HCT116 (cell line): Measurements from ENCODE around the gene ABL1. TPM values are rescaled to one million over a fixed set of nuclear protein-coding genes. Genes with fewer than 3 reads are reported as not detected.

Source experiments
- ATAC-seq: fragments of 200-7000 bp; cut with Tn5 transposase; 2 replicates; pipeline ENCODE4 v1.9.1; 2020; ENCODE audit warnings: mild to moderate bottlenecking, moderate library complexity
- BruUV-seq: library from RNA; stranded (reverse); fragments of 400-500 nt; replicated peaks from 2 replicates; lab custom pipeline; 2021; lab: Mats Ljungman, UMichigan
- CTCF ChIA-PET: fragments of 300-600 bp; sonication (Branson Sonifier 250); formaldehyde crosslinking; loops from one replicate; lab custom pipeline; 2021; ENCODE audit warnings: antibody characterized with exemption; lab: Charles Lee
- POLR2A ChIA-PET: fragments of 300-600, 350-600 bp; sonication (Branson Sonifier 250); formaldehyde crosslinking; loops from one replicate; lab custom pipeline; 2021; ENCODE audit warnings: antibody characterized with exemption; lab: Charles Lee
- RAD21 ChIA-PET, 2 experiments: fragments of 300-600 bp; sonication (Branson Sonifier 250); formaldehyde crosslinking; loops; one replicate each; lab custom pipeline; 2023; ENCODE audit warnings: low total read pairs in 2 of 2; ENCODE audit not compliant: uncharacterized antibody in 2 of 2, unreplicated experiment in 2 of 2, low non-redundant PET in 1 of 2; lab: Charles Lee
- DNase-seq: peaks from one replicate; pipeline ENCODE4 v3.0.0-alpha.2; 2010; ENCODE audit warnings: low read depth, low spot score
- H2AFZ ChIP-seq: fragments of 200-600 bp; shearing (Covaris generic), sonication (generic); 2 replicates; pipeline ENCODE4 v1.6.1; 2017; ENCODE audit warnings: low read depth, mixed run types, mixed read lengths, antibody characterized with exemption, low read length; ENCODE audit not compliant: poor library complexity, severe bottlenecking
- H3K27ac ChIP-seq: 2 replicates; pipeline ENCODE4 v1.5.1; 2012; ENCODE audit warnings: low read depth, low read length
- H3K27me3 ChIP-seq: fragments of 200-600 bp; sonication (generic); 2 replicates; pipeline ENCODE4 v1.6.1; 2016; ENCODE audit warnings: mixed run types, low read length, mixed read lengths; ENCODE audit not compliant: insufficient read depth
- H3K36me3 ChIP-seq, 2 experiments: fragments of 200-500 bp in 1 of 2; fragments of 200-600 bp in 1 of 2; sonication (Bioruptor generic) in 1 of 2; sonication (generic) in 1 of 2; 2 replicates each; pipeline versions ENCODE4 v1.5.1 to v1.6.1; 2014 to 2016; ENCODE audit warnings: low read length in 2 of 2, inconsistent platforms in 1 of 2, mixed read lengths in 1 of 2, mixed run types in 1 of 2; ENCODE audit not compliant: insufficient read depth in 2 of 2, control insufficient read depth in 1 of 2
- H3K4me1 ChIP-seq, 2 experiments: fragments of 200-600 bp in 1 of 2; sonication (generic) in 1 of 2; 2 replicates each; pipeline versions ENCODE4 v1.5.1 to v1.6.1; 2012 to 2017; ENCODE audit warnings: low read length in 2 of 2, inconsistent platforms in 1 of 2, mild to moderate bottlenecking in 1 of 2, mixed read lengths in 1 of 2, mixed run types in 1 of 2, moderate library complexity in 1 of 2; ENCODE audit not compliant: insufficient read depth in 2 of 2, control insufficient read depth in 1 of 2
- H3K4me2 ChIP-seq: fragments of 200-600 bp; sonication (generic); 2 replicates; pipeline ENCODE4 v1.6.1; 2017; ENCODE audit warnings: mixed run types, low read length, mixed read lengths
- H3K4me3 ChIP-seq, 2 experiments: fragments of 200-600 bp in 1 of 2; sonication (generic) in 1 of 2; replicated peaks in 1 of 2; 2 replicates each; pipeline ENCODE4 v1.5.1; 2011 to 2016; ENCODE audit warnings: low read length in 2 of 2, control low read depth in 1 of 2, low read depth in 1 of 2, mild to moderate bottlenecking in 1 of 2, mixed read lengths in 1 of 2, mixed run types in 1 of 2
- H3K79me2 ChIP-seq: fragments of 200-600 bp; sonication (generic); 2 replicates; pipeline ENCODE4 v1.6.1; 2017; ENCODE audit warnings: mild to moderate bottlenecking, mixed run types, low read length, moderate library complexity, mixed read lengths; ENCODE audit not compliant: insufficient read depth
- H3K9ac ChIP-seq: fragments of 200-600 bp; sonication (generic); 2 replicates; pipeline ENCODE4 v1.6.1; 2016; ENCODE audit warnings: low read length, mixed read lengths
- H3K9me2 ChIP-seq: fragments of 200-600 bp; sonication (generic), shearing (Covaris generic); 2 replicates; pipeline ENCODE4 v1.6.1; 2017; ENCODE audit warnings: mixed run types, mild to moderate bottlenecking, moderate library complexity; ENCODE audit not compliant: insufficient read depth
- H3K9me3 ChIP-seq, 2 experiments: fragments of 200-500 bp in 1 of 2; fragments of 200-600 bp in 1 of 2; sonication (Bioruptor generic) in 1 of 2; sonication (generic) in 1 of 2; 2 replicates each; pipeline ENCODE4 v1.6.1; 2014 to 2017; ENCODE audit warnings: low read length in 2 of 2, mixed read lengths in 2 of 2, inconsistent platforms in 1 of 2, low read depth in 1 of 2, mild to moderate bottlenecking in 1 of 2, mixed run types in 1 of 2, moderate library complexity in 1 of 2; ENCODE audit not compliant: control insufficient read depth in 1 of 2, insufficient read depth in 1 of 2
- H4K20me1 ChIP-seq: fragments of 200-600 bp; sonication (generic), shearing (Covaris generic); 2 replicates; pipeline ENCODE4 v1.6.1; 2017; ENCODE audit warnings: mixed run types, mild to moderate bottlenecking, moderate library complexity; ENCODE audit not compliant: insufficient read depth
- CEBPB ChIP-seq: IDR thresholded peaks from 2 replicates; pipeline ENCODE4 v1.6.1; 2012; ENCODE audit warnings: low read depth
- EZH2phosphoT487 ChIP-seq: fragments of 200-600 bp; IDR thresholded peaks from 2 replicates; pipeline ENCODE4 v1.6.1; 2018; ENCODE audit warnings: antibody characterized with exemption, borderline replicate concordance
- POLR2AphosphoS5 ChIP-seq: IDR thresholded peaks from 2 replicates; pipeline ENCODE4 v1.6.1; 2011; ENCODE audit warnings: mild to moderate bottlenecking, low read depth, low read length, moderate library complexity
- SP1 ChIP-seq: IDR thresholded peaks from 2 replicates; pipeline ENCODE4 v1.6.1; 2012; ENCODE audit warnings: low read depth
- ZFX ChIP-seq: fragments of 450-650 bp; IDR thresholded peaks from 2 replicates; pipeline ENCODE4 v1.6.1; 2017
- ZNF274 ChIP-seq: fragments of 200-500 bp; sonication (Bioruptor generic); IDR thresholded peaks from 2 replicates; pipeline ENCODE4 v1.6.1; 2014; ENCODE audit warnings: mild to moderate bottlenecking, low read depth, low read length, inconsistent platforms
- intact Hi-C: fragments of 100-400 bp; cut with micrococcal nuclease; formaldehyde crosslinking; loops from 2 replicates; pipeline ENCODE4 v1.10.0; 2022
- total RNA-seq: library from RNA; stranded (reverse); gene quantifications from one replicate; pipeline ENCODE4 v1.2.1, GENCODE V29; 2021; ENCODE audit not compliant: unreplicated experiment
- TF ChIP-seq, protein P1 (sequence below): IDR thresholded peaks from 2 replicates; pipeline ENCODE4 v1.6.1; 2012; ENCODE audit warnings: low read depth
- TF ChIP-seq, protein P2 (sequence below): IDR thresholded peaks from 2 replicates; pipeline ENCODE4 v1.6.1; 2012
- TF ChIP-seq, protein P3 (sequence below): IDR thresholded peaks from 2 replicates; pipeline ENCODE4 v1.6.1; 2011; ENCODE audit warnings: mild to moderate bottlenecking, low read length, moderate library complexity; ENCODE audit not compliant: insufficient replicate concordance; ENCODE audit errors: extremely low read depth

Gene ABL1
- total RNA-seq, 1 experiment from 2014 or later, result 54.7 TPM

DNA sequence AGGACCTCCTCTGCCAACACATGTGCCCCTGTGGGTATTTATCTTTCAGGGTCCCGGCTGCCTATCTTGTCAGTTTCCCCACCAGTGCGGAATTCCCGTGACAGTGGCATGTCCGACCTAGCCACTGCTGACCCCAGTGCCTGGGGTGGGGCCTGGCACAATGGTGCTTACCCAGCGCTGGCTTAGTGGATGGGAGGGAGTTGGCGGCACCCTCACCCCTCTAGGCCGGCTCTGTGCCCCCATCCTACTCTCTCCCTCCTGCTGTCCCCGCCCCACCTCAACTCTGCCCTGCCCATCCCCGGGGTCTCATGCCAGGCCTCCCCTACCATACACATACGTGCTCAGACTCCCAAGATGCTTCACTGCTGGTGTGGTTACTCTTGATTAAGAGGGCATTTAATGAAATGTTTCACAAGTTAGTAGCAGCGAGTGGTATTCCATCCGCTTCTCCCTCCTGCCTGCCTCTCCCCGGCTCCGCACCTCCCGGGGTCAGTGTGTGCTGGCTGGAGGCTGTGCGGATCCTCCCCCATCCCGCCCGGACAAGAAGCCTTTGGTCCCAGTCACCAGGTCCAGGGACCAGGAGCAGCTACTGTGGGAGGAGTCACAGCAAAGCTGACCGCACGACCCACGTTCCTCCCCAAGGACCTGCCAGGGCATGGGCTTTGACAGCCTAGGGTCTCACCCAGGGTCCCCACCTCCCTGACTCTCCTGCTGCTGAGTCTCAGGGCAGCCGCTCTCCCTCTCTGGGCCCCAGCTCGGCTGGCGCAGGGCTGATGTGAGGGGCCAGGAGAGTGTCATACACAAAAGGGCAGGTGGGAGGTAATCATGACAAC is 71.1 kb downstream of the ABL1 start:
- POLR2A ChIA-PET, result no interaction called here
- intact Hi-C loops, result no loop called here
- H3K4me2 ChIP-seq, result no peak overlapping the region

DNA sequence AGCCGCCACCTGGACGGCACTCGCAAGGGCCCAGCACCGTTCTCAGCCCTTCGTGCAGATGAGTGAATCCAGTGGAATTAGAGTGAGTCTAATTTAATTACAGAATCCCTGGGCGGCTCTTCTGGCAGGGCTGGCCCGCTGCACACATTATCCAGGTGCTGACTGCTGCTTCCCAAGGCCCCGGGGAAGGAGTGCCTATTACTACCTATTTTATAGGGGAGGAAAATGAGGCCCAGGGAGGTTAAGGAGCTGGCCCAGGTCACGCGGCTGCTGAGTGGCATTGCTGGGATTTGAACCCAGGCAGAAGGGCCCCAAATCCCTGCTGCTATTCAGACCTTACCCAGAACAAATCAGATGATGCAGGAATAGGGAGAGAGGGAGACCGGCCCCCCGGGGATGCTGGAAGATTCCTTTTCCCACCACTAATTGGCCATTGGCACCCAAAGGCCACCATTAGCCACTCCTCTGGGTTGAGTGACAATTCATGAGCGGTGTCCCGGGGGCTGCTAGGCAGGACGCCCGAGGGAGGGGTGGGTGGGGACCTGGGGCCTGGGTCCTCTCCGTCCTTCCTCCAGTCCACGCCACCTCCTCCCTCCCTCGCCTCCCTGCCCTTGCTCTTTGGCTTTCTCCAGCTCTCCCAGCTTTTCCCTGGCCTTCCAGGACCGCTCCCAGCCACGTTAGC is 71.8 kb downstream of the ABL1 start:
- RAD21 ChIA-PET, result no interaction called here
- TF ChIP-seq POLR2AphosphoS5, result no peak
- TF ChIP-seq EZH2phosphoT487, result no peak
- no peak for TF ChIP-seq SP1
- TF ChIP-seq, protein P1, sequence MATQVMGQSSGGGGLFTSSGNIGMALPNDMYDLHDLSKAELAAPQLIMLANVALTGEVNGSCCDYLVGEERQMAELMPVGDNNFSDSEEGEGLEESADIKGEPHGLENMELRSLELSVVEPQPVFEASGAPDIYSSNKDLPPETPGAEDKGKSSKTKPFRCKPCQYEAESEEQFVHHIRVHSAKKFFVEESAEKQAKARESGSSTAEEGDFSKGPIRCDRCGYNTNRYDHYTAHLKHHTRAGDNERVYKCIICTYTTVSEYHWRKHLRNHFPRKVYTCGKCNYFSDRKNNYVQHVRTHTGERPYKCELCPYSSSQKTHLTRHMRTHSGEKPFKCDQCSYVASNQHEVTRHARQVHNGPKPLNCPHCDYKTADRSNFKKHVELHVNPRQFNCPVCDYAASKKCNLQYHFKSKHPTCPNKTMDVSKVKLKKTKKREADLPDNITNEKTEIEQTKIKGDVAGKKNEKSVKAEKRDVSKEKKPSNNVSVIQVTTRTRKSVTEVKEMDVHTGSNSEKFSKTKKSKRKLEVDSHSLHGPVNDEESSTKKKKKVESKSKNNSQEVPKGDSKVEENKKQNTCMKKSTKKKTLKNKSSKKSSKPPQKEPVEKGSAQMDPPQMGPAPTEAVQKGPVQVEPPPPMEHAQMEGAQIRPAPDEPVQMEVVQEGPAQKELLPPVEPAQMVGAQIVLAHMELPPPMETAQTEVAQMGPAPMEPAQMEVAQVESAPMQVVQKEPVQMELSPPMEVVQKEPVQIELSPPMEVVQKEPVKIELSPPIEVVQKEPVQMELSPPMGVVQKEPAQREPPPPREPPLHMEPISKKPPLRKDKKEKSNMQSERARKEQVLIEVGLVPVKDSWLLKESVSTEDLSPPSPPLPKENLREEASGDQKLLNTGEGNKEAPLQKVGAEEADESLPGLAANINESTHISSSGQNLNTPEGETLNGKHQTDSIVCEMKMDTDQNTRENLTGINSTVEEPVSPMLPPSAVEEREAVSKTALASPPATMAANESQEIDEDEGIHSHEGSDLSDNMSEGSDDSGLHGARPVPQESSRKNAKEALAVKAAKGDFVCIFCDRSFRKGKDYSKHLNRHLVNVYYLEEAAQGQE, result no peak
- TF ChIP-seq, protein P2, sequence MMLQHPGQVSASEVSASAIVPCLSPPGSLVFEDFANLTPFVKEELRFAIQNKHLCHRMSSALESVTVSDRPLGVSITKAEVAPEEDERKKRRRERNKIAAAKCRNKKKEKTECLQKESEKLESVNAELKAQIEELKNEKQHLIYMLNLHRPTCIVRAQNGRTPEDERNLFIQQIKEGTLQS, result no peak
- TF ChIP-seq ZFX, result no peak
- TF ChIP-seq, protein P3, sequence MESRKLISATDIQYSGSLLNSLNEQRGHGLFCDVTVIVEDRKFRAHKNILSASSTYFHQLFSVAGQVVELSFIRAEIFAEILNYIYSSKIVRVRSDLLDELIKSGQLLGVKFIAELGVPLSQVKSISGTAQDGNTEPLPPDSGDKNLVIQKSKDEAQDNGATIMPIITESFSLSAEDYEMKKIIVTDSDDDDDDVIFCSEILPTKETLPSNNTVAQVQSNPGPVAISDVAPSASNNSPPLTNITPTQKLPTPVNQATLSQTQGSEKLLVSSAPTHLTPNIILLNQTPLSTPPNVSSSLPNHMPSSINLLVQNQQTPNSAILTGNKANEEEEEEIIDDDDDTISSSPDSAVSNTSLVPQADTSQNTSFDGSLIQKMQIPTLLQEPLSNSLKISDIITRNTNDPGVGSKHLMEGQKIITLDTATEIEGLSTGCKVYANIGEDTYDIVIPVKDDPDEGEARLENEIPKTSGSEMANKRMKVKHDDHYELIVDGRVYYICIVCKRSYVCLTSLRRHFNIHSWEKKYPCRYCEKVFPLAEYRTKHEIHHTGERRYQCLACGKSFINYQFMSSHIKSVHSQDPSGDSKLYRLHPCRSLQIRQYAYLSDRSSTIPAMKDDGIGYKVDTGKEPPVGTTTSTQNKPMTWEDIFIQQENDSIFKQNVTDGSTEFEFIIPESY, result no peak
- no peak for TF ChIP-seq ZNF274

More for the DNA sequence above, 71.1 kb downstream of the ABL1 start:
- Histone ChIP-seq H3K9me2 (no peaks in the 10 kb centered on the region), H3K36me3 (no peaks in the 10 kb centered on the region), H3K4me3 (no peak overlapping the region), H3K9me3 (no peaks in the 10 kb centered on the region), H2AFZ (no peak overlapping the region), H3K4me1 (no peaks in the 10 kb centered on the region), H4K20me1 (no peaks in the 10 kb centered on the region), H3K9ac (no peak overlapping the region), H3K79me2 (no peaks in the 10 kb centered on the region), H3K27me3 (no peaks in the 10 kb centered on the region), H3K27ac (no peak overlapping the region)
- DNase-seq (no peak), ATAC-seq (no peak)
- TF ChIP-seq ZNF274 (no peak), CEBPB (no peak), ZFX (no peak)
- ChIA-PET RAD21 (no interaction called here), CTCF (no interaction called here)
- no TSS peak for BruUV-seq

More for the DNA sequence above, 71.8 kb downstream of the ABL1 start:
- no peaks in the 10 kb centered on the region for H3K9me2 ChIP-seq
- H2AFZ ChIP-seq, result no peak overlapping the region
- BruUV-seq, result no TSS peak
- ATAC-seq, result no peak
- no peak overlapping the region for H3K4me2 ChIP-seq
- H3K4me3 ChIP-seq, result no peak overlapping the region
- H3K4me1 ChIP-seq, result no peaks in the 10 kb centered on the region
- no peaks in the 10 kb centered on the region for H3K79me2 ChIP-seq
- ChIA-PET CTCF (interaction anchor here (0.7 kb wide), 1 partner anchor 76 kb away, joined by 3 read pairs; no protein-coding TSS in a partner anchor), POLR2A (no interaction called here)
- no peaks in the 10 kb centered on the region for H3K27me3 ChIP-seq
- intact Hi-C loops, result no loop called here
- no peaks in the 10 kb centered on the region for H4K20me1 ChIP-seq
- H3K9me3 ChIP-seq, result no peaks in the 10 kb centered on the region
- no peak overlapping the region for H3K9ac ChIP-seq
- H3K36me3 ChIP-seq, result no peaks in the 10 kb centered on the region
- H3K27ac ChIP-seq, result no peak overlapping the region
- DNase-seq, result no peak
